ENCODE data around the gene CABP4. TPM values are rescaled to one million over a fixed set of nuclear protein-coding genes. Genes with fewer than 3 reads are reported as not detected.

The CABP4 gene
- total RNA-seq, 1 donor from 2014 or later: 1.4 TPM

- H3K36me3 ChIP-seq: peaks cover 70% of the 10 kb centered on the region
- peak overlapping the region; percentile 38 for H3K27ac ChIP-seq (replicated peaks)
- intact Hi-C loops (cut with micrococcal nuclease): no loop called here
- no peaks in the 10 kb centered on the region for H3K9me3 ChIP-seq (replicated peaks)
- H3K27me3 ChIP-seq (ENCODE audit: low read depth): no peaks in the 10 kb centered on the region
- no peak for DNase-seq
- H3K4me1 ChIP-seq: peaks cover 45% of the 10 kb centered on the region
- H3K4me3 ChIP-seq: no peak overlapping the region
- TF ChIP-seq, protein P1, sequence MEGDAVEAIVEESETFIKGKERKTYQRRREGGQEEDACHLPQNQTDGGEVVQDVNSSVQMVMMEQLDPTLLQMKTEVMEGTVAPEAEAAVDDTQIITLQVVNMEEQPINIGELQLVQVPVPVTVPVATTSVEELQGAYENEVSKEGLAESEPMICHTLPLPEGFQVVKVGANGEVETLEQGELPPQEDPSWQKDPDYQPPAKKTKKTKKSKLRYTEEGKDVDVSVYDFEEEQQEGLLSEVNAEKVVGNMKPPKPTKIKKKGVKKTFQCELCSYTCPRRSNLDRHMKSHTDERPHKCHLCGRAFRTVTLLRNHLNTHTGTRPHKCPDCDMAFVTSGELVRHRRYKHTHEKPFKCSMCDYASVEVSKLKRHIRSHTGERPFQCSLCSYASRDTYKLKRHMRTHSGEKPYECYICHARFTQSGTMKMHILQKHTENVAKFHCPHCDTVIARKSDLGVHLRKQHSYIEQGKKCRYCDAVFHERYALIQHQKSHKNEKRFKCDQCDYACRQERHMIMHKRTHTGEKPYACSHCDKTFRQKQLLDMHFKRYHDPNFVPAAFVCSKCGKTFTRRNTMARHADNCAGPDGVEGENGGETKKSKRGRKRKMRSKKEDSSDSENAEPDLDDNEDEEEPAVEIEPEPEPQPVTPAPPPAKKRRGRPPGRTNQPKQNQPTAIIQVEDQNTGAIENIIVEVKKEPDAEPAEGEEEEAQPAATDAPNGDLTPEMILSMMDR (IDR thresholded peaks at IDR 0.05; ENCODE audit: borderline replicate concordance): no peak
Observed at GRCh38 chr11:67436459-67437081, 18.6 kb upstream of the CABP4 start.

DNA sequence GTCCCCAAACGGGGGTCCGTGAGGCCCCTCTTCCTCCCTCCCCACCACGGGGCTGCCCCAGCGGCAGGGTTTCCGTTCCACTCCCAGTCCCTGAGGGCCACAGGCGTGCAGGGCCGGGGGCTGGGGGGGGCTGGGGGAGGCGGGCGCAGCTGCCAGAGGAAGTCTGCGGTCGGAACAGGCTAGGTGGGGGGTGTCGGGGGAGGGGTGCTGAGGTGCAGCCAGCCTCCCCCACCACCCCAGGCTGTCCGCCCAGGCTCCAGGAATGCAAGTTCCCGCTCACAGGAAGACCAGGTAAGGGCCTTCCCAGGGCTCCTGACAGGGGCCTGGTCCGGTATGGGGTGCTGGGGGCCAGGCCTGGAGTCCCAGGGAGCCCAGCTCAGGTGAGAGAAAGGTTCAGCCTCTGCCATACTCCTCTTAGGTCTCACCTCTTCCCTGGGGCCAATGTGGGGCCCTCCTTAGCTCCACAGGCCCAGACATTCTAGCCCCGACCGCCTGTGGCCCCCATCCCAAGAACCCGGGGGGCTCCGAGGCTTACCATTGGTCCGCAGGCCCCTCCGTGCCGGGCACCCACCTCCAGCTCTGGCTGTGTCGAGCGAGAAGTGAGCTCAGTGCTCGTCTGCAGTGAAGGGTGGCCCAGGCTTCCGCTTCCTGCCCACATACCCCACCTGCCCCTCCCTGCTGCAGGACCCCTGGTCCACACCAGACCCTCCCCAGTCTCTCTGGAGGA is 17.9 kb upstream of the CABP4 start, which contains the start of gene PTPRCAP:
Gene PTPRCAP (minus strand): TSS at position 601 of the 727 bp plus-strand sequence. CDS start 63 bp downstream, at position 538.
- TF ChIP-seq, protein P1 (IDR thresholded peaks at IDR 0.05; ENCODE audit: borderline replicate concordance): no peak
- Histone ChIP-seq H3K4me1 (peaks cover 52% of the 10 kb centered on the region), H3K27ac (replicated peaks) (peak within 1 kb of the TSS; percentile 38), H3K9me3 (replicated peaks) (no peaks in the 10 kb centered on the region), H3K36me3 (peaks cover 67% of the 10 kb centered on the region), H3K4me3 (no peak within 1 kb of the TSS), H3K27me3 (ENCODE audit: low read depth) (no peaks in the 10 kb centered on the region)
- intact Hi-C loops (cut with micrococcal nuclease): no loop called here
- no peak for DNase-seq

- H3K36me3 ChIP-seq: peaks cover 62% of the 10 kb centered on the region
- no peak overlapping the region for H3K4me3 ChIP-seq
- peak overlapping the region; percentile 38 for H3K27ac ChIP-seq (replicated peaks)
- H3K4me1 ChIP-seq: peaks cover 57% of the 10 kb centered on the region
- TF ChIP-seq, protein P1 (IDR thresholded peaks at IDR 0.05; ENCODE audit: borderline replicate concordance): no peak
- no peaks in the 10 kb centered on the region for H3K27me3 ChIP-seq (ENCODE audit: low read depth)
- no peak for DNase-seq
- intact Hi-C loops (cut with micrococcal nuclease): no loop called here
- no peaks in the 10 kb centered on the region for H3K9me3 ChIP-seq (replicated peaks)
Observed at GRCh38 chr11:67437809-67438157, 17.4 kb upstream of the CABP4 start.

- Histone ChIP-seq H3K27ac (replicated peaks) (no peak overlapping the region), H3K27me3 (ENCODE audit: low read depth) (no peaks in the 10 kb centered on the region), H3K4me3 (no peak overlapping the region), H3K36me3 (peaks cover 56% of the 10 kb centered on the region), H3K4me1 (peaks cover 62% of the 10 kb centered on the region), H3K9me3 (replicated peaks) (no peaks in the 10 kb centered on the region)
- DNase-seq: no peak
- TF ChIP-seq, protein P1 (IDR thresholded peaks at IDR 0.05; ENCODE audit: borderline replicate concordance): no peak
- intact Hi-C loops (cut with micrococcal nuclease): no loop called here
Observed at GRCh38 chr11:67438158-67438902, 16.8 kb upstream of the CABP4 start.

DNA sequence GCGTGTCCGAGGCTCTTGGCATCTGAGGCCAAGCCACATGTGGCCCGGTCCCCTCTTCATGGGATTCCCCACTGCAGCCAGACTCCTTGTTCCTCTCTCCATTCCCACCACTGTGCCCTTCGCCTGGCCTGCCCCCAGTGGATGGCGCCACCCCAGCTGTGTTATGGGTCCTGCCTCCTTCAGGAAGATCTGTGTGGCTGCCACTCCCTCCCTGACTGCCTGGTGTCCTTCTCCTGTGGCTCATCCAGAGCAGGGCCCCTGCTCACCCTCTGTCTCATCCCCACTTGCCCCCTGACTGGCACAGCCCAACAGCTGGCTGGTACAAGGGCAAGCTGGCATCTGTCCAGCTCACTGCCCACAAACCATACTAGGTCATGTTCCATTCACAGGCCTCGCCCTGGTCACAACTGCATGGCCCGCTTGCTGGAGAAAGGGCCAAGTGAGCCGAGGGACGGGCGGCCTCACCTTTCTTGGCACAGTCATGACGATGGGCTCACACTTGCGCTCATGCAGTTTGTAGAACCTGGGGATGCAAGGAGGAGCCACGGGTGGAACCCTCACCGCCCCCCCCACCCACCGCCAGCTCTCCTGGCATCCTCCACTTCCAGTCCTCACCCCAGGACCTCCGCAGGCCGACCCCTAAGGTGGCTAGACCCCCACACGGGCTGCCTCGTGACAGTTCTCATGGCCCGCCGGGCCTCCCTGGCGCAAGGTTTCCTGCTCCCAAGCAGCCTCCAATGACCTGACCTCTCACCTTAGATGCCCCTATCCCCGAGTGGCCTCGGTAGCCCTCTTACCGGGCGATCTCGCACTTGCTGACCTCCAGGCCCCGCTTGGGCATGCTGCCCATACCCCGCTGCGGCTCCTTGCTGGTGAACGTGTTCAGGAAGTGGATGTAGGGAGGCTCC is 15.6 kb upstream of the CABP4 start:
- H3K9me3 ChIP-seq (replicated peaks): no peaks in the 10 kb centered on the region
- TF ChIP-seq, protein P1 (IDR thresholded peaks at IDR 0.05; ENCODE audit: borderline replicate concordance): no peak
- no peaks in the 10 kb centered on the region for H3K27me3 ChIP-seq (ENCODE audit: low read depth)
- H3K4me3 ChIP-seq: no peak overlapping the region
- H3K27ac ChIP-seq (replicated peaks): peak overlapping the region; percentile 57
- intact Hi-C loops (cut with micrococcal nuclease): no loop called here
- H3K4me1 ChIP-seq: peaks cover 71% of the 10 kb centered on the region
- peaks cover 44% of the 10 kb centered on the region for H3K36me3 ChIP-seq
- no peak for DNase-seq
